GM12873 (cell line): Measurements from ENCODE around the gene CHGA.

ENCODE experiments used
- CTCF ChIP-seq: IDR thresholded peaks from 2 replicates; pipeline ENCODE4 v1.5.1; 2012; ENCODE audit warnings: low read depth, mild to moderate bottlenecking, moderate library complexity, low read length, control low read depth; ENCODE audit not compliant: insufficient read depth; ENCODE audit errors: missing control alignments

CHGA gene

GRCh38 chr14:92982956-92983355 lies 60.0 kb downstream of the CHGA start:
- TF ChIP-seq CTCF = no peak

GRCh38 chr14:92984082-92984788 lies 61.3 kb downstream of the CHGA start:
- TF ChIP-seq CTCF = no peak
